H1 (cell line): ENCODE results near the gene WDFY3. TPM values are rescaled to one million over a fixed set of nuclear protein-coding genes. Genes with fewer than 3 reads are reported as not detected.

ENCODE experiments used
- BRCA1 ChIP-seq: IDR thresholded peaks from 2 replicates; pipeline ENCODE4 v1.6.1; 2012; ENCODE audit warnings: low read depth, low read length, improper control_type of control experiment
- CBX8 ChIP-seq: fragments of 300-800, 300-1000 bp; sonication (generic); IDR thresholded peaks from 2 replicates; pipeline ENCODE4 v1.7.1; 2016; ENCODE audit warnings: low read depth, low read length, borderline replicate concordance
- CEBPB ChIP-seq: IDR thresholded peaks from 2 replicates; pipeline ENCODE4 v1.6.1; 2012; ENCODE audit warnings: low read depth, low read length
- CHD7 ChIP-seq: fragments of 300-600 bp; sonication (generic); IDR thresholded peaks from 2 replicates; pipeline ENCODE4 v1.7.1; 2012; ENCODE audit warnings: low read length, moderate library complexity, mild to moderate bottlenecking, inconsistent platforms; ENCODE audit not compliant: insufficient replicate concordance
- EP300 ChIP-seq, 2 experiments: IDR thresholded peaks; 1 replicate in 1 of 2; 2 replicates in 1 of 2; pipeline ENCODE4 v1.6.1; 2011 to 2012; ENCODE audit warnings: low read depth in 2 of 2, low read length in 2 of 2, mild to moderate bottlenecking in 2 of 2, borderline replicate concordance in 1 of 2, inconsistent platforms in 1 of 2, moderate library complexity in 1 of 2
- GTF2F1 ChIP-seq: IDR thresholded peaks from 2 replicates; pipeline ENCODE4 v1.6.1; 2012; ENCODE audit warnings: low read depth, low read length, improper control_type of control experiment, borderline replicate concordance
- HDAC6 ChIP-seq: IDR thresholded peaks from one replicate; pipeline ENCODE4 v1.7.1; 2012; ENCODE audit warnings: low read depth, mild to moderate bottlenecking, inconsistent platforms, low read length, moderate library complexity
- JUN ChIP-seq: IDR thresholded peaks from 2 replicates; pipeline ENCODE4 v1.6.1; 2011; ENCODE audit warnings: low read depth, mild to moderate bottlenecking, improper control_type of control experiment, low read length
- KDM5A ChIP-seq: fragments of 200-600 bp; IDR thresholded peaks from 2 replicates; pipeline ENCODE4 v1.7.1; 2012; ENCODE audit warnings: mild to moderate bottlenecking, low read length, inconsistent platforms, mixed read lengths
- NANOG ChIP-seq: IDR thresholded peaks from 2 replicates; pipeline ENCODE4 v1.6.1; 2011; ENCODE audit warnings: low read length, low read depth, mild to moderate bottlenecking, inconsistent platforms; ENCODE audit not compliant: insufficient read depth, poor library complexity, severe bottlenecking
- SP1 ChIP-seq: IDR thresholded peaks from 2 replicates; pipeline ENCODE4 v1.6.1; 2011; ENCODE audit warnings: low read depth, low read length
- SUZ12 ChIP-seq: fragments of 200-600 bp; sonication (generic); IDR thresholded peaks from 2 replicates; pipeline ENCODE4 v1.6.1; 2012; ENCODE audit warnings: mild to moderate bottlenecking, inconsistent platforms, low read length, moderate library complexity, mixed read lengths
- TAF1 ChIP-seq: IDR thresholded peaks from 2 replicates; pipeline ENCODE4 v1.6.1; 2011; ENCODE audit warnings: mild to moderate bottlenecking, low read depth, low read length
- polyA plus RNA-seq, 7 experiments: library from polyadenylated mRNA; depleted of rRNA in 3 of 7; stranded (reverse) in 5 of 7; unstranded in 2 of 7; fragments of >200 nt in 5 of 7; fragments of 200-250 nt in 2 of 7; gene quantifications; 1 replicate in 5 of 7; 2 replicates in 1 of 7; 4 replicates in 1 of 7; pipeline versions ENCODE4 v1.2.1 to v1.2.3, GENCODE V29; 2011 to 2013; ENCODE audit warnings: missing spikeins in 2 of 7, mixed read lengths in 2 of 7
- total RNA-seq: library from RNA; stranded (reverse); fragmentation: NEBNext Ultra II Directional; extraction: Animal tissue kit (Norgen Biotek cat#: 25700); gene quantifications from 2 replicates; pipeline ENCODE4 v1.2.1, GENCODE V29; 2021

Gene WDFY3
- total and polyA plus RNA-seq, 2 of the 8 experiments (the other 6 are each of a cell fraction or from before 2014, with no cell fraction given), result 25.6 to 62.4 TPM

GRCh38 chr4:84905646-84906045 lies 60.8 kb downstream of the WDFY3 start (continued):
- TF ChIP-seq CHD7 (no peak), JUN (no peak), KDM5A (no peak), HDAC6 (no peak), TAF1 (no peak), SUZ12 (no peak), SP1 (no peak), NANOG (no peak), GTF2F1 (no peak), EP300 (IDR thresholded peaks at IDR 0.05; ENCODE audit: borderline replicate concordance in 1 of 2, low read depth in 2 of 2, low read length in 2 of 2) (no peak), BRCA1 (no peak), CBX8 (no peak), CEBPB (no peak)
